Measurements from ENCODE around the gene MINK1. TPM values are rescaled to one million over a fixed set of nuclear protein-coding genes. Genes with fewer than 3 reads are reported as not detected.

The MINK1 gene
- total and polyA plus RNA-seq, 2 of the 13 experiments (the other 11 are each of a cell fraction or from before 2014, with no cell fraction given), result 17.2 to 63.9 TPM

- TF ChIP-seq ZNF770 (CRISPR knock-in tag; IDR thresholded peaks at IDR 0.05), result peak; percentile 95
- TF ChIP-seq ZNF713 (CRISPR knock-in tag; IDR thresholded peaks at IDR 0.05), result no peak
- TF ChIP-seq CEBPB (IDR thresholded peaks at IDR 0.05; ENCODE audit: borderline replicate concordance, low read depth, low read length), result no peak
- peak; percentile 69; the same call in 1 of the 2 replicates for TF ChIP-seq PHF20 (CRISPR knock-in tag; IDR thresholded peaks at IDR 0.05)
- TF ChIP-seq RFX5 (IDR thresholded peaks at IDR 0.05; ENCODE audit: low read depth, low read length), result 0 out of 2 replicates have a peak, but pooled peaks have one; percentile 46
- TF ChIP-seq FOXA3 (CRISPR knock-in tag; IDR thresholded peaks at IDR 0.05), result peak; percentile 24
- no peak for TF ChIP-seq RAD51 (IDR thresholded peaks at IDR 0.05; ENCODE audit: borderline replicate concordance)
- TF ChIP-seq NONO (IDR thresholded peaks at IDR 0.05), result no peak
- TF ChIP-seq NONO (CRISPR knock-in tag; conservative IDR thresholded peaks at IDR 0.05), result peak; percentile 86
- TF ChIP-seq SIN3B (IDR thresholded peaks at IDR 0.05; ENCODE audit: low read length), result no peak
- no peak for TF ChIP-seq ZNF180 (CRISPR knock-in tag; IDR thresholded peaks at IDR 0.05; ENCODE audit: borderline replicate concordance, low read depth)
- no peak for TF ChIP-seq ZNF496 (CRISPR knock-in tag; IDR thresholded peaks at IDR 0.05; ENCODE audit: insufficient replicate concordance)
- no peak for TF ChIP-seq FOXP1 (IDR thresholded peaks at IDR 0.05)
- TF ChIP-seq FOXP1 (CRISPR knock-in tag; IDR thresholded peaks at IDR 0.05), result no peak; the same call in 1 of the 2 replicates
- TF ChIP-seq ZNF737 (CRISPR knock-in tag; IDR thresholded peaks at IDR 0.05; ENCODE audit: borderline replicate concordance), result no peak
- TF ChIP-seq MAFF (IDR thresholded peaks at IDR 0.05; ENCODE audit: low read depth, low read length), result no peak
- no peak for TF ChIP-seq ZNF572 (CRISPR knock-in tag; IDR thresholded peaks at IDR 0.05)
- TF ChIP-seq, protein P1, sequence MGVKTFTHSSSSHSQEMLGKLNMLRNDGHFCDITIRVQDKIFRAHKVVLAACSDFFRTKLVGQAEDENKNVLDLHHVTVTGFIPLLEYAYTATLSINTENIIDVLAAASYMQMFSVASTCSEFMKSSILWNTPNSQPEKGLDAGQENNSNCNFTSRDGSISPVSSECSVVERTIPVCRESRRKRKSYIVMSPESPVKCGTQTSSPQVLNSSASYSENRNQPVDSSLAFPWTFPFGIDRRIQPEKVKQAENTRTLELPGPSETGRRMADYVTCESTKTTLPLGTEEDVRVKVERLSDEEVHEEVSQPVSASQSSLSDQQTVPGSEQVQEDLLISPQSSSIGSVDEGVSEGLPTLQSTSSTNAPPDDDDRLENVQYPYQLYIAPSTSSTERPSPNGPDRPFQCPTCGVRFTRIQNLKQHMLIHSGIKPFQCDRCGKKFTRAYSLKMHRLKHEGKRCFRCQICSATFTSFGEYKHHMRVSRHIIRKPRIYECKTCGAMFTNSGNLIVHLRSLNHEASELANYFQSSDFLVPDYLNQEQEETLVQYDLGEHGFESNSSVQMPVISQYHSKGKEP (CRISPR knock-in tag; IDR thresholded peaks at IDR 0.05), result no peak
- TF ChIP-seq SNRNP70 (IDR thresholded peaks at IDR 0.05; ENCODE audit: low read depth, low read length), result no peak
- TF ChIP-seq ZNF224 (CRISPR knock-in tag; IDR thresholded peaks at IDR 0.05), result no peak
- peak; percentile 62 for TF ChIP-seq SAP130 (CRISPR knock-in tag; IDR thresholded peaks at IDR 0.05; ENCODE audit: low read depth)
- TF ChIP-seq SRSF4 (IDR thresholded peaks at IDR 0.05; ENCODE audit: low read depth, low read length, poor library complexity, severe bottlenecking), result no peak
- TF ChIP-seq, protein P2, sequence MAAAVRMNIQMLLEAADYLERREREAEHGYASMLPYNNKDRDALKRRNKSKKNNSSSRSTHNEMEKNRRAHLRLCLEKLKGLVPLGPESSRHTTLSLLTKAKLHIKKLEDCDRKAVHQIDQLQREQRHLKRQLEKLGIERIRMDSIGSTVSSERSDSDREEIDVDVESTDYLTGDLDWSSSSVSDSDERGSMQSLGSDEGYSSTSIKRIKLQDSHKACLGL (CRISPR knock-in tag; IDR thresholded peaks at IDR 0.05), result no peak
- no peak for TF ChIP-seq USF2 (IDR thresholded peaks at IDR 0.05; ENCODE audit: low read depth, low read length)
- no peak for TF ChIP-seq USF2 (CRISPR knock-in tag; IDR thresholded peaks at IDR 0.05; ENCODE audit: borderline replicate concordance)
- TF ChIP-seq ZNF660 (CRISPR knock-in tag; IDR thresholded peaks at IDR 0.05; ENCODE audit: borderline replicate concordance, low read depth), result no peak
- TF ChIP-seq TOE1 (CRISPR knock-in tag; IDR thresholded peaks at IDR 0.05), result no peak
Measured at GRCh38 chr17:4939796-4940554, 106.8 kb downstream of the MINK1 start, which contains the start of the genes RNF167 and SLC25A11 (continued).
